GM19328 (cell line): Measurements from ENCODE around the gene MDFI.

ENCODE experiments used
- ATAC-seq: cut with Tn5 transposase; IDR thresholded peaks from one replicate; pipeline ENCODE4 v1.9.1; 2021; ENCODE audit warnings: mild to moderate bottlenecking, moderate library complexity; ENCODE audit not compliant: unreplicated experiment

Gene MDFI

DNA sequence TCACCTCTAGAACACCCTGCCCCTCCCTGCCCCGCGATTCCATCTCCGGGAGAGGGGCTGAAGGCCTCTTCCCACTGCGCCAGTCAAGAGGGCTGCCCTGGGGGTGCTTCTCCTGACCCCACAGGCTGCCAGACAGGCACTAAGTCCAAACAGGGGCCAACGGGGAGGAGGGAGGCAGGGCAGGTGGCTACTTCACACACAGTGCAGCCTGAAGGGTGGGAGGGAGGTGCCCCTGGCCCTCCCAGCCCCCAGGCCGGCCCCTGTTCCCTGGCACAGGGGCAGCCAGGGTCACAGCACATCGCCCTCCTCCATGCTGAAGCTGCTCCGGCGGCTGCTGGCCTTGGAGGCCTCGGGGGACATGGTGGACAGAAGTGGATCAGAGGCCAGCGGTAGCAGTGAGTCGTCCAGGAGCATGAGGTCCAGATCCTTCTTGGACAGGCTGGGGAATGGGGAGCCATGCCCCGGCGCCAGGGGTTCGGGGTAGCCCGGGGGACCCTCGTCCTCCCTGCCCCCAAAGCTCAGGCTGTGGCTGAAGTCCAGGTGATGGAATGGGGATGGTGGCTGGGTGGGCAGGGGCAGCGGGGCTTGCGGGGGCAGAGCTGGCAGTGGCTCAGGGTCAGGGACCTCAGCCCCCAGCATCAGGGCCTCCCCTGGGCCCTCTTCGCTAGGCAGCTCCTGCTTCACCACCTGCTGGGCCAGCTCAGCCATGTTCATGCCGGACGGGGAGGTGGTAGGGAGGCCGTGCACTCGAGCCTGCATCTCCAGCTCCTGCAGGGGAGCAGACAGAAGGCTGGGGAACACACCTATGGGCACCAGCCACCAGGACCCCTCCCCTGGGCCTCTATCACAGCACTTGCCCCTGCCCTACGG is 46.3 kb downstream of the MDFI start:
- no peak for ATAC-seq

DNA sequence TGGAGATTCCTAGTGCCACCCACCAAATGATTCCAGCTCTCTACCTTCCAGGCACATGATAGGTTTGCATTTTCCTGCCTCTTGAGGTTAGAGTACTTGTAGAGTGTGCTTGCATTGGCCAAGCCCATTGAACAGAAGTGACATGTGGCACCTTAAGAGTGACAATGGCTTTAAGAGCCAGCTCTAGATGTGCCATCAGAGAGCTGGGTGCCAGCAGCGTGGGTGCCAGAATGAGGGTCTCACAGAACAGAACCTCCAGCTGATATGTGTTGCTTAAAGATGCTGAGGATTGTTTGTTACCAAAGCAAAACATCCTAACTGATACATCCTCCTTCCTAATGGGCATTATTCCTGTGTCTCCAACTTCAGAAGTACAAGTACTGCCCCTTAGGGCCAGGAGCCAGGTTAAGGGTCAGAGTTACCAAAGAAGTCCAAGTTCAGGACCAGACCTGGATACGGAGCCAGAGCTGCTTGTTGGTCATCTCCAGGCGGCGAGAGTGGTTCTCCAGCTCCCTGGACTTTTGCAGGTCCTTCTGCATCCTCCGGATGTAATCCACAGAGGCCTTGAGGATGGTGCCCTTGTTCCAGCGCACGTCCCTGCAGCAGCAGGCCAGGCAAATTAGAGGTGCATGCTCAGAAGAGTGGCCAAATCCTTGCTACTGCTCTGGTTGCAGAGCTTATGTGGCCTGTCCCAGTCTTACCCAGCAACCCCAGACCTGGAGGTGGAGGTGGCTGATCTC is 47.5 kb downstream of the MDFI start:
- ATAC-seq = no peak

DNA sequence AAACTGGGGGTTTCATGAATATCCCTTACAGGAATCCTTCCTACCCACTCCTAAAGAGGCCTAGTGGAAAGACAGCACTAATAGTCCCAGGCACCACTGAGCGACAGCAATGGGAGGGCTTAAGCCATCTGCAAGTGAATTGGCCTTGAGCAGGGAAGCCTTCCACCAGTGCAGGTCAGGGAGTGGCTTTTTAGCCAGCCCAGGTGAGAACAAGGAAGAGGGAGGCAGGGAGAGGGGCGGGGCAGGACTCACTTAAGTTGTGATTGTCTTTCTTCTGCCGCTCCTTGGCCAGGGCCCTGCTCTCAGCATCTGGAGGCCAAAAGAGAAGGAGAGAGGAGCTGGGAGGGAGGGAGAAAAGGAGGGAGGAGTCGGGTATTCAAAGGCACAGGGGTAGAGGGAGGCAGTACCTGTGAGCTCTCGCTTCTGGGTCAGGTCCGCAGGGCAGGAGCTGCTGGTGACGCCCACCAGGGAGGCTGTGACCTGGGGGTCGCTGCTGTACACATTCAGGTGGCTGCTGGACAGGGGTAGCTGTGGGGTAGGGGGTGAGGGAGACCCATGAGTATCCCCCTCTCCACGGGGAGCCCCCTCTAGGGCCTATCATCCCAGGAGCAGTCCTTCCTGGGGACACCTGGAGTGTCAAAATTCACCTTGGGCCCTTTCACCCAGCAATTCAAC is 49.4 kb downstream of the MDFI start:
- no peak for ATAC-seq

DNA sequence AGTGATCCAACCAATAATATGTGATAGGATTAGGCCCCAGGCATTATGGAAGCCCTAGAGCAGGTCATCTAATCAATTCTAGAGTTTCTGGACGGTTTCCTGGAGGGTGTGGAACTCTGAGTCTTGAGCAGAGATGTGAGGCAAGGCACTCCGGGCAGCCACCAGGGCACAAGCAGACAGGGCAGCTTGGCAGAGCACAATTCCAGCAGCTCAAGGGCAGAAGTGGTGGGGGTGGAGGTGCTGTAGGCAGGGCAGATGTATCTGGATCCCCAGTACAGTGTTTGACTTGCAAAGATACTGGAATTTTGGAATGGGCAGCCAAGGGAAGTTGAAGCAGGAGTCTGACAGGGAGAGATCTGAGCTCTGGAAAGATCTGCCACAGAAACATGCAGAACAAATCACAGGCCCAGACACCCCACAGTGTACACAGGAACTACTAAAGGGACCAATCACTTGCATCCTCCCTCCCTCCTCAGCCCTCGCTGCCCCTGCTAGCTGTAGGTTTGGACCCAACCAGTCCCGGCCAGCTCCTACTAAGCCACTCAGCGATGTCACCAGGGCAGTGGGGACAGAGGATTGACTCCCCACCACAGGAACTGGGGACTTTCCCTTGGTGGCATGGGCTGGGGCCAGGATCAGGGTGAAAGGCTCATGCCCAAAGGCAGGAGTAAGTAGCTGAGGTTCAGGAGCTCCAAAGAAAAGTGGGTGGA is 50.1 kb downstream of the MDFI start:
- ATAC-seq = no peak

DNA sequence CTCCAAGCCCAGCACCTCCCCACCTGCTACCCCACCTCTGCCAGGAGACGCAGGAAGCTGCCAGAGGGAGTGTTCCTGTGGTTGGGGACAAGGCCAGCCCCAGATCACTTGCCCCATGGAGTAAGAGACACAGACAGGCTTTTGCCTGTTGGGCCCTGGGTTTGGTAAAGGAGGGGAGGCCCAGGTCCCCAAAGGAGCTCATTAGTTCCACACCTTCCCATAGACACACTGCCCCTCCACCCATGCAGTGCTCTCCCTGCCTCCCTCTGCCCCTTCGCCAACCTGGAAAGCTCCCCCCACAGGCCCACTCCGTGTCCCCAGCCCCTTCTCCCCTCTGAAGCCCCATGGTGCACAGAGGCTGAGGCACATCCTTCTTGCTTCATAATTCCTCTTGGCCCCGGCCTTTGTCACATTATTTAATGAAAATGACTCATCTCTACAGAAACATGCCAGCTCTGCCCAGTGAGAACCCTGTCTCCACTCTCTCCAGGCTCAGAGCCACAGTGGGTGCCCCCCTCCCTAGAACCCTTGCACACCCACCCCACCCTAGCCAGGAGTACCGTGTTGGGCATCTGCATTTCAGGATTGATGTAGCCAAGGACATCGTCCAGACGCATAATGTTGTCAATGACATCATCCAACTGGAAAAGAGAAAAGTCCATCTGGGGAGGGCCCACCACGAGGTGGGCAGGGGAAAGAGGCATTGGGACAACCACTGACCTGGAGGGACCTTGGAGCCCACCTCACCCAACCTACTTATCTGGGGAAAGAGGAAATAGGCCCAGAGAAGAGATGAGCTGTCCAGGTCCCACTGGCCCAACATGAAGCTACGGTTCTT is 51.1 kb downstream of the MDFI start:
- no peak for ATAC-seq

DNA sequence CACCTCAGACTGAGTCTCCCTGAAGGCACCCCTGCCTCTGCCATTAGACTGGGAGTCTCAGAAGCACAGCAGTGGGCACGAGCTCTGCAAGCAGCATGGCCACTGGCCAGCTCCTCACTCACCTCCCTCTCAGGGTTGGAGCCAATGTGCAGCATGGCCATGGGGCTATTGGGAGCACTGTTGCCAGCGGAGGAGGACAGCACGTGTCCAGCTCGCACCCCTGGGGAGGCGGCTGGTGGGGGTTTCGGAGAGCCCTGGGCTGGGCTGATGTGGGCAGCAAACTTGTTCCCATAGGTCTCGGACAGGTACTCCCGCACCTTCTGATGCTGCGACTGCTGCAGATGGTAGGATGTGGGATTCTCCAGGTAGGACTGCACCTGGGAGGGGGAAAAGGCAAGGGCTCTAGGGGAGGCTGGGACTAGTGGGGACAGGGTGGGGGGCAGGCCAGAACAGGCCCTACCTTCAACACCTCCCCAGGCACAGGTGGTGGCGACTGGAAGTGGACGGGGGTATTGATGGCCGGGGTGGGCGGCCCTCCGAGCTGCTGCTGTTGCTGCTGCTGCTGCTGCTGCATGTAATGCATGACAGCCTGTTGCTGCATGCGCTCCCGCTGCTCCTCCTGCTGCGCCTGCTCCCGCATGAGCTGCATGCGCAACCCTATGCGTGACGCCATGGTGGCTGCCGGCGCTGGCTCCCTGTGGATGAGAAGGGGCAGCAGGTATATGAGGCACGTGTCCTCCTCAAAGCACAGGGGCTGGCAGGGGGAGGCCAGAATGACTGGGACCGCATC is 52.5 kb downstream of the MDFI start:
- ATAC-seq = no peak

DNA sequence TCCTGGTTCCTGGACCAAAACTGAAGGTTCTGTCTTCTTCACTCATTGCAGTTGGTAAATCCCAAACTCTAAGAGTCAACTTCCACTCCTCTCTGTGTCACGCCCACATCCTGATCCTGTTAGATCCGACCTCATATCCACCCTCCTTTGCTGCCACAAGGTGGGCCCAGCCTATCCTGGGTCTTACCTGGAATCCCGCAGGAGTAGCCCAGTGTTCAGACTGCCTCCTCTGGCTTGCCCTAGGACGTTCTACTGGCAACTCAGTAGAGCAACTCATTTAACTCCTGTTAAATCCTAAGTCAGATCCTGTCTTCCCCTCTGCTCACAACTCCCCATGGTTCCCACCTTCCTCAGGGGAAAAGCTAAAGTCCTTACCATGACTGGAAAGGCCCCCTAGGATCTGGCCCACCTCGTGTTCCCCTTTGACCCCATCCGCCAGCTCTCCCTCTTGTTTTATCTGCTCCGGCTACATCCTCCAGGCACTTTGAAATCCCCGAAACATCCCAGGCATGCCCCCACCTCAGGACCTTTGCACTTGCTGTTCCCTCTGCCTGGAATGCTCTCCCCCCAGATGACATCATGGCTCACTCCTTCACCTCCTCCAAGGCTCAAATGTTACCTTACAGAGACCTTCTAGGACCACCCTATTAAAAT is 53.3 kb downstream of the MDFI start:
- ATAC-seq = no peak

DNA sequence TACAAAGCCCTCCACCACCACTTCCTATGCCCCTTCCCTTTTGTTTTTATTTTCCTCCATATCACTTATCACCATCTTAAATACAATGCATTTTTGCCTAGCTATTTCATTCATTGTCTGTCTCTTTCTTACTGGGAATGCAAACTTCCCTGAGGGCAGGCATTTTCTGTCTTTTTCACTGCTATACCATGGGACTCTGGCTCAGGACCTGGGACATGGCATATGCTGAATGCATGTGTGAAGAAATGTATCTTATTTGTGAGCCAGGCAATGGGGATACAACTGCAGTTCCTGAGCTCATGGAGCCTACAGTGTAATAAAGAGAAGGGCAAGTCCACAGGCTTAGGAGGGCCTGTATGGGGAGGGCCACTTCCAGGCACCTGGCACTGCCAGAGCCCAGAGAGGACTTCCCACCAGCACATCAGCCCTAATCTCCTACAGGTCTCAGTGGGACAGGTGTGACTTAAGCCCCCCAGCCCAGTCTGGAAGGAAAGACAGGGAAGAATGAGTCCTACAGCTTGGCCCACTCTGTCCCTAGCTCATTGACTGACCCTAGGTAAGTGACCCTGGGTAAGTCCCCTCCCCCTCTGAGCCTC is 53.9 kb downstream of the MDFI start:
- ATAC-seq = no peak

DNA sequence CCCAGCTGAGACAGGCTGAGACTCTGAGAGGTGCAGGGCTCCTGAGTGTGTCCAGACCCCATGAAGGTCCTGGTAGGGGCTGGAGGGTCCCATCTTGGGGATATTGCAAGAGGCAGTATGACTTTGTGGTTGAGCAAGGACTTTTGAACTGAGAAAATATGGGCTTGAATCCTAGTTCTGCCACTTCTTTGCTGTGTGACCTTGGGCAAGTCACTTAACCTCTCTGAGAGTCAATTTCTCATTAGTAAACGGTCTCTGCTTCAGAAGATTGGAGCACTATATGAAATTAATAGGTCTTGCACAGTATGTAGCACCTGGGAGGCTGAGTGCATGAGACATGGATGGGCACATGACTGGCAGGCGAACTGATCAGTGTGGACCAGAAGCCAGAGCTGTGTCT is 54.5 kb downstream of the MDFI start:
- ATAC-seq = no peak

DNA sequence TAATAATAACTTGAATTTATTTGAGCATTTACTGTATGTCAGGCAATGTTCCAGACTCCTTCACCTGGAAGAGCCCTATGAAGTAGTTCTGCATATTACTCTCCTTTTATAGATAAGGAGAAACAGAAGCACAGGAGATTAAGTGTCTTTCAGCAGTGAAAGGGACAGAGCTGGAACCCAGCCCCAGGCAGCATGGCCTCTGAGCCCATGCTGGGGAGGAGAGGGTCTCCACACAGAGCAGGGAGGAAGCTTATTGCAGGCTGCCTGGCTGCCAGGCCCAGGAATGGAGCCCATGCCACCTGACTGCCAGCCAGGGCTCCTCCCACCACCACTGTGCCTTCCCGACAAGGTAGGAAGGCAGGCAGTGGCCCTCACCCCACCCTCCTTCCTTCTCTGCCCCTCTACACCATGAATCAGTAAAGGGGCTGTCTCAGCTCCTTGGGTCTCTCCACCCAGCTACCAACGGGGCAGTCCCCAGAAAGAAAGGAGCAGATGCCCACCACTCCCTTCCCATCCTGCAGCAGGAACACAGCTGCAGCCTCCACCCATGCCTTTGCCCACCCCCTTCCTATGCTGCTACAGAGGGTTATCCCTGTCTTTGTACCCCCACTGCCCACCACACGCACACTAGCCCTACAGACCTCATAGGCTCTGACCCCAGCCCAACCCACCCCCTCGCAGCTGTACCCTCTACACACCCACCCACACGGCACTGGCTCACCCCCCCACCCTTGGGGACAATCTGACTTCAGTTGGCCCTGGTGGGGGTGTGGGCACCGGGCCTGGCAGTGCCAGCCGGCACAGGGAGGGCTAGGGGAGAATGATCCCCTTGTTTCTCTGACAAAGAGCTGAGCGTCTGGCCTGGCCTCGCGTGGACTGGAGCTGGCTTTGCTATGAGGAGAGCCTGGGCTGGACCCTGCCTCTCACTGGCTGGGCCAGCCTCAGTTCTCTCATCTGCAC is 55.3 kb downstream of the MDFI start:
- no peak for ATAC-seq

DNA sequence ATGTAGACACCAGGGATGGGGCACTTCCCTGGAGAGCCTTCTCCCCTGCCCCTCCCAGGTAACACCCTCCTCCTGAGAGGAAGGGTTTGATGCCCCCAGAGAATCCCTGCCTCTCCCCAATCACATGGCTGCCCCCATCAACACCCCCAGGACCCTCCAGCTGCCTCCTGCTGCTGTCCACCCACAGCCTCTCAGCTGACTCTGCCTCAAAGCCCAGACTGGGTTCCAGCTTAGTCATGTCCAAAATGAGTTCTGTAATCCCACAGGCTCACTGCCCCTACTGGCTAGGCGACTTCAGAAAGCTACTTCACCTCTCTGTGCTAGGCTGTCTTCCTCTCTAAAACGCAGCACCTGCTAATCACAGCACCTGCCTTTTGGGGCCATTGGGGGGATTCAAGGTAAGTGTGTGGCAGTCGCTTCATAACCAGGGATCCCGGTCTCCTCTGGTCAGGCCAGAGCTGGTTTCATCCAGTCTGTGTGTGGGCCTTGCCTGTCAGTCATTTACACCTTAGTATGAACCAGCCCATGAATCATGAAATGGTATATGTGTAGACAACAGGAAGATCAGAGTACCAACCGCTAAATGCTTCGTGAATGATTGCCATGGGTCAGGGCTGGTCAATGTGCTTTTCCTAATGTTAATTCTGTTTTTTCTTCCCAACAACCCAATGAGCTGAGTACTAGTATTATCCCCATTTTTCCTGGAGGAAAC is 56.7 kb downstream of the MDFI start:
- no peak for ATAC-seq

DNA sequence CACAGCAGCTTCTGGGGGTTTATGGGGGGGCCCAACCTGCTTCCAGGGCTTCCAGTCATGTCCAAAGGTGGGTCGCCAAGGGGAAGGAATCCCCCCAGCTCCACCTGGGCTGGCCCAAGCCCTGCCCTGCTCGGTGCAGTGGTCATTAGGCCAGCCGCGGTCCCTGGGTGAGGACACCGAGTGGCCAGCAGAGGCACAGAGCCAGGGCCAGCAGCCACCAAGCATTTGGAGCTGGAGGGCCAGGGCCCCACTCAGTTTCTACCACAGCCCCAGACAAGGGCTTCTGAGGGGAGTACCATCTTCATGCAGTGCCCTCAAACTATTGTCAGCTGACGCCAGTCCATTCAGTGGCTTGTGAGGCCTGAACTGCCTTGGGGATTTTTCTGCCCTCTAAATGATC is 57.6 kb downstream of the MDFI start:
- no peak for ATAC-seq

DNA sequence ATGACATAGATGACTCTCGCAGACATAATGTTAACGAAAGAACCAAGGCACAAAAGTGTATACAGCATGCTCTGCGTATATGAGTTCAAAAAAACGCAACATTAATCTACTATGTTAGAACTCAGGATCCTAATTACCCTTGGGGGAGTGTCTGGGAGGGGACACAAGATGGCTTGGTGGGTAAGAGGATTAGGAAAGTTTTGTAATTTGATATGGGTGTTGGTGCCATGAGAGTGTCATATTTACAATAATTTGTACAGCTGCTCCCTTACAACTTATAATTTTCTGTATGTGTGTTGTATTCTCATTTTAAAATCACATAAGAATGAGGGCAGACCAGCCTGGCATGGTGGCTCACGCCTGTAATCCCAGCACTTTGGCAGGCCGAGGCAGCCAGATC is 58.5 kb downstream of the MDFI start:
- no peak for ATAC-seq

DNA sequence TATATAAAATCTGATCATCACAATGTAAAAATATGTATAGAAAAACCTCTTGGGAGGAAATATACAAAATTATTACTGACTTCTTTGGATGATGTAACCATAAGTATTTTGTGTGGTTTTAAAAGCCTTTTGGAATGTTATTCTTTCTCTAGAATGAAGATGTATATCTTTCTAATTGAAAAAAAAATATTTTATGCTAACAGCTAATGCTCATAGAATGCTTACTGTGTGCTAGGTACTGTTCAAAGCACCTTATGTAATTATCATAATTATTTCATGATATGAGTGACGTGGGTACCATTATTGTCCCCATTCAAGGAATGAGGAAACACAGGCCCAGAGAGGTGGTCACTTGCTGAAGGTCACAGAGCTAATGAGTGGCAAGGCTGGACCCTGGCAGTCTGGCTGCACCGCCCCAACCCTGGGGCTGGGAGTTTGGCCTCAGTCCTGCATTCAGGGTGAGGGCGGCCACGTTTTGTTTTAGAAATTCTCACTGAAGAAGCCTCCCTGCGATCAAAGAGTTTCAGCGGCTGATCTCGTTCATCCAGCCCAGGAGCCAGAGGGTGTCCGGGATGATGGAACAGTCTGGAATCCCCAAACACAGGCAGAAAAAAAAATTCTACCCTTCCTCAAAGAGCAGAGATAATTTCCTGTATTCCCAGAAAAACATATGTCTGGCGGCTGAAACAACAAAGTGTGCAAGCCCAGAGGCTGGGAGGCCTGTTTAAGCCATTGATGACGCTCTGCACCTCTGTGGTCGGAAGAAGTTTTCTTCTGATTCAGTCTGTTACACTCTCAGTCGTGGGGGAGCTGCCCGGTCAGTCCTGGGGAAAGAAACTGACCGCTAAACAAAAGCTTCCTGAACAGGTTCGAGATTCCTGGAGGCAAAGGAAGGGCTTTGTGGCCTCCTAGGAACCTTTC is 59.9 kb downstream of the MDFI start:
- ATAC-seq = no peak

DNA sequence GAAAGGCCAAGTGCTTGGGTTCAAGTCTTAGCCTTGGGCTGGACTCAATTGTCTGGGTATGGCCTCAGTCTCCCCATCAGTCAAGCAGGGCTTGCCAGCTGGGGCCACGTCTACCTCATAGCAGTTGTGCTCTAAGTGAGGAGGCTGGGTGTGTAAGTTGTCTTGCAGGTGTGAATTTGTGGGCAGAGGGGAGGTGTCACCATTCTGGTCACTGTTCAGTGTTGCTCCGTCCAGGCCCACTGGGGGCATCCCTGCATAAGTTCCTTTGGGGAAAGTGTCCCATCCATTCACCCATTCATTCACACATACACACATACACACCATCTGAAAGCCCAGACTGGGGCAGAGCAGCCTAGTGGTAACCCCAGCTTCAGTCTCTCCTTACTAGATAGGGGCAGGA is 60.8 kb downstream of the MDFI start:
- ATAC-seq = no peak
